ENCODE results near the gene TARBP1.
"Not testable (repeated sequence)": the region's sequence is repeated elsewhere in the genome, so short reads cannot be mapped to it uniquely, and the experiment has no call there.

Gene TARBP1

GRCh38 chr1:234361102-234361603, 117.8 kb downstream of the TARBP1 start:
- no peak overlapping the region for H4K8ac ChIP-seq (ENCODE audit: low read depth, low read length)
- no peak overlapping the region for H2BK15ac ChIP-seq (ENCODE audit: low read length)
- H2BK5ac ChIP-seq (ENCODE audit: low read length), result no peak overlapping the region
- H2BK12ac ChIP-seq (ENCODE audit: low read length), result no peak overlapping the region
- H3K18ac ChIP-seq (ENCODE audit: low read length), result no peak overlapping the region
- no peak overlapping the region for H3K4me3 ChIP-seq (ENCODE audit: low read length in 2 of 2)
- no peak overlapping the region for H2BK120ac ChIP-seq (ENCODE audit: low read depth, low read length)
- H3K23ac ChIP-seq (ENCODE audit: low read depth, low read length, poor library complexity), result no peak overlapping the region
- H3K4me2 ChIP-seq (ENCODE audit: insufficient read depth, low read length, poor library complexity, severe bottlenecking), result no peak overlapping the region
- no peak overlapping the region for H3K9ac ChIP-seq (ENCODE audit: low read depth, low read length, poor library complexity)
- H4K91ac ChIP-seq (ENCODE audit: low read depth, low read length, poor library complexity), result no peak overlapping the region
- H3K27me3 ChIP-seq (ENCODE audit: control insufficient read depth in 3 of 3, insufficient read depth in 3 of 3, low read depth in 1 of 3, low read length in 3 of 3), result peaks cover 0 to 3% (median 0%) of the 10 kb centered on the region in 3 experiments
- H2AFZ ChIP-seq (ENCODE audit: low read length), result peak overlapping the region; percentile 83
- no peak overlapping the region for H3K14ac ChIP-seq (ENCODE audit: low read length)
- no peaks in the 10 kb centered on the region for H3K36me3 ChIP-seq (replicated peaks in 1 of 2; ENCODE audit: control insufficient read depth in 2 of 2, insufficient read depth in 2 of 2, low read length in 2 of 2)
- no peaks in the 10 kb centered on the region for H3K79me1 ChIP-seq (ENCODE audit: low read depth, low read length)
- H2AK5ac ChIP-seq (ENCODE audit: low read depth, low read length), result no peak overlapping the region
- H3K4ac ChIP-seq (ENCODE audit: low read length), result no peak overlapping the region
- peaks cover 0 to 6% of the 10 kb centered on the region in 2 donors for H3K4me1 ChIP-seq (ENCODE audit: control insufficient read depth in 2 of 2, insufficient read depth in 1 of 2, low read depth in 1 of 2, low read length in 2 of 2)
- no peak for DNase-seq (ENCODE audit: low spot score)
- no CpG with 5 or more reads among the region's 3 CpGs for WGBS, 2 donors (ENCODE audit: extremely low coverage in 2 of 2, insufficient read length in 2 of 2, insufficient replicate concordance in 1 of 2)
- no peak overlapping the region for H3K27ac ChIP-seq (replicated peaks; ENCODE audit: low read length)
- no peaks in the 10 kb centered on the region for H3K9me3 ChIP-seq (replicated peaks in 1 of 2; ENCODE audit: control insufficient read depth in 2 of 2, insufficient read depth in 1 of 2, low read depth in 1 of 2, low read length in 2 of 2)

- Histone ChIP-seq H3K9me3 (replicated peaks in 1 of 2; ENCODE audit: control insufficient read depth in 2 of 2, insufficient read depth in 1 of 2, low read depth in 1 of 2, low read length in 2 of 2) (no peaks in the 10 kb centered on the region), H2AK5ac (ENCODE audit: low read depth, low read length) (no peak overlapping the region), H3K4me2 (ENCODE audit: insufficient read depth, low read length, poor library complexity, severe bottlenecking) (no peak overlapping the region), H3K27me3 (ENCODE audit: control insufficient read depth in 3 of 3, insufficient read depth in 3 of 3, low read depth in 1 of 3, low read length in 3 of 3) (peaks cover 0 to 12% (median 0%) of the 10 kb centered on the region in 3 experiments), H3K4ac (ENCODE audit: low read length) (no peak overlapping the region), H3K9ac (ENCODE audit: low read depth, low read length, poor library complexity) (no peak overlapping the region), H3K4me1 (ENCODE audit: control insufficient read depth in 2 of 2, insufficient read depth in 1 of 2, low read depth in 1 of 2, low read length in 2 of 2) (peaks cover 0 to 6% of the 10 kb centered on the region in 2 donors), H2BK15ac (ENCODE audit: low read length) (no peak overlapping the region), H2BK12ac (ENCODE audit: low read length) (no peak overlapping the region), H3K23ac (ENCODE audit: low read depth, low read length, poor library complexity) (no peak overlapping the region), H3K79me1 (ENCODE audit: low read depth, low read length) (no peaks in the 10 kb centered on the region), H2BK5ac (ENCODE audit: low read length) (no peak overlapping the region), H2AFZ (ENCODE audit: low read length) (no peak overlapping the region), H2BK120ac (ENCODE audit: low read depth, low read length) (no peak overlapping the region), H3K14ac (ENCODE audit: low read length) (no peak overlapping the region), H3K27ac (replicated peaks; ENCODE audit: low read length) (no peak overlapping the region), H3K18ac (ENCODE audit: low read length) (no peak overlapping the region), H4K91ac (ENCODE audit: low read depth, low read length, poor library complexity) (no peak overlapping the region), H3K36me3 (replicated peaks in 1 of 2; ENCODE audit: control insufficient read depth in 2 of 2, insufficient read depth in 2 of 2, low read length in 2 of 2) (no peaks in the 10 kb centered on the region), H3K4me3 (ENCODE audit: low read length in 2 of 2) (no peak overlapping the region), H4K8ac (ENCODE audit: low read depth, low read length) (no peak overlapping the region)
- no peak for DNase-seq (ENCODE audit: low spot score)
Observed at GRCh38 chr1:234357831-234358230, 121.1 kb downstream of the TARBP1 start.

GRCh38 chr1:234356615-234357269, 122.2 kb downstream of the TARBP1 start:
- H3K27ac ChIP-seq (replicated peaks; ENCODE audit: low read length); H4K91ac ChIP-seq (ENCODE audit: low read depth, low read length, poor library complexity); H2BK12ac ChIP-seq (ENCODE audit: low read length); H2AFZ ChIP-seq (ENCODE audit: low read length); H3K18ac ChIP-seq (ENCODE audit: low read length); H3K14ac ChIP-seq (ENCODE audit: low read length); H3K79me1 ChIP-seq (ENCODE audit: low read depth, low read length); H3K9ac ChIP-seq (ENCODE audit: low read depth, low read length, poor library complexity); H2BK5ac ChIP-seq (ENCODE audit: low read length); H3K23ac ChIP-seq (ENCODE audit: low read depth, low read length, poor library complexity); DNase-seq (ENCODE audit: low spot score); H3K4me1 ChIP-seq (ENCODE audit: control insufficient read depth in 2 of 2, insufficient read depth in 1 of 2, low read depth in 1 of 2, low read length in 2 of 2); H2BK120ac ChIP-seq (ENCODE audit: low read depth, low read length); H3K4me3 ChIP-seq (ENCODE audit: low read length in 2 of 2); H3K4me2 ChIP-seq (ENCODE audit: insufficient read depth, low read length, poor library complexity, severe bottlenecking); H2BK15ac ChIP-seq (ENCODE audit: low read length); H3K4ac ChIP-seq (ENCODE audit: low read length); H3K36me3 ChIP-seq (replicated peaks in 1 of 2; ENCODE audit: control insufficient read depth in 2 of 2, insufficient read depth in 2 of 2, low read length in 2 of 2); H2AK5ac ChIP-seq (ENCODE audit: low read depth, low read length); H3K9me3 ChIP-seq (replicated peaks in 1 of 2; ENCODE audit: control insufficient read depth in 2 of 2, insufficient read depth in 1 of 2, low read depth in 1 of 2, low read length in 2 of 2); H4K8ac ChIP-seq (ENCODE audit: low read depth, low read length): not testable (repeated sequence)
- H3K27me3 ChIP-seq (ENCODE audit: control insufficient read depth in 3 of 3, insufficient read depth in 3 of 3, low read depth in 1 of 3, low read length in 3 of 3), result peaks cover 0 to 12% (median 0%) of the 10 kb centered on the region in 3 experiments
- WGBS, 2 donors (ENCODE audit: extremely low coverage in 2 of 2, insufficient read length in 2 of 2, insufficient replicate concordance in 1 of 2), result no CpG with 5 or more reads among the region's 35 CpGs

GRCh38 chr1:234355782-234356510, 123.0 kb downstream of the TARBP1 start:
- H3K4me2 ChIP-seq (ENCODE audit: insufficient read depth, low read length, poor library complexity, severe bottlenecking), result no peak overlapping the region
- no CpG with 5 or more reads among the region's 3 CpGs for WGBS, 2 donors (ENCODE audit: extremely low coverage in 2 of 2, insufficient read length in 2 of 2, insufficient replicate concordance in 1 of 2)
- no peak for DNase-seq (ENCODE audit: low spot score)
- no peak overlapping the region for H3K23ac ChIP-seq (ENCODE audit: low read depth, low read length, poor library complexity)
- H3K4ac ChIP-seq (ENCODE audit: low read length), result no peak overlapping the region
- H4K8ac ChIP-seq (ENCODE audit: low read depth, low read length), result no peak overlapping the region
- H2BK12ac ChIP-seq (ENCODE audit: low read length), result no peak overlapping the region
- H2BK5ac ChIP-seq (ENCODE audit: low read length), result no peak overlapping the region
- H2AFZ ChIP-seq (ENCODE audit: low read length), result no peak overlapping the region
- H3K36me3 ChIP-seq (replicated peaks in 1 of 2; ENCODE audit: control insufficient read depth in 2 of 2, insufficient read depth in 2 of 2, low read length in 2 of 2), result no peaks in the 10 kb centered on the region
- H2AK5ac ChIP-seq (ENCODE audit: low read depth, low read length), result no peak overlapping the region
- no peak overlapping the region for H4K91ac ChIP-seq (ENCODE audit: low read depth, low read length, poor library complexity)
- H2BK120ac ChIP-seq (ENCODE audit: low read depth, low read length), result no peak overlapping the region
- H3K4me3 ChIP-seq (ENCODE audit: low read length in 2 of 2), result no peak overlapping the region
- no peak overlapping the region for H3K9ac ChIP-seq (ENCODE audit: low read depth, low read length, poor library complexity)
- H3K79me1 ChIP-seq (ENCODE audit: low read depth, low read length), result no peaks in the 10 kb centered on the region
- H3K18ac ChIP-seq (ENCODE audit: low read length), result no peak overlapping the region
- no peaks in the 10 kb centered on the region for H3K9me3 ChIP-seq (replicated peaks in 1 of 2; ENCODE audit: control insufficient read depth in 2 of 2, insufficient read depth in 1 of 2, low read depth in 1 of 2, low read length in 2 of 2)
- H3K4me1 ChIP-seq (ENCODE audit: control insufficient read depth in 2 of 2, insufficient read depth in 1 of 2, low read depth in 1 of 2, low read length in 2 of 2), result peaks cover 0 to 3% of the 10 kb centered on the region in 2 donors
- H2BK15ac ChIP-seq (ENCODE audit: low read length), result no peak overlapping the region
- peaks cover 0 to 12% (median 0%) of the 10 kb centered on the region in 3 experiments for H3K27me3 ChIP-seq (ENCODE audit: control insufficient read depth in 3 of 3, insufficient read depth in 3 of 3, low read depth in 1 of 3, low read length in 3 of 3)
- no peak overlapping the region for H3K27ac ChIP-seq (replicated peaks; ENCODE audit: low read length)
- H3K14ac ChIP-seq (ENCODE audit: low read length), result no peak overlapping the region
